GM12878 (cell line): ENCODE measurements around the gene GNPNAT1. TPM values are rescaled to one million over a fixed set of nuclear protein-coding genes. Genes with fewer than 3 reads are reported as not detected.

Experiments used
- ATAC-seq: fragments of 200-7000 bp; cut with Tn5 transposase; 3 replicates; pipeline ENCODE4 v1.9.1; 2020; ENCODE audit warnings: mild to moderate bottlenecking, moderate library complexity
- BruUV-seq: library from RNA; stranded (reverse); fragments of 400-500 nt; replicated peaks from 2 replicates; lab custom pipeline; 2021; lab: Mats Ljungman, UMichigan
- CTCF ChIA-PET: fragments of 300-600 bp; sonication (Branson Sonifier 250); formaldehyde crosslinking; extraction: SDS; loops from one replicate; lab custom pipeline; 2021; ENCODE audit warnings: inconsistent platforms; lab: Yijun Ruan, JAX
- POLR2A ChIA-PET: fragments of 350-600 bp; formaldehyde crosslinking; extraction: SDS; loops from one replicate; lab custom pipeline; 2021; ENCODE audit warnings: inconsistent platforms; lab: Charles Lee
- RAD21 ChIA-PET: fragments of 300-600 bp; sonication (Branson Sonifier 250); formaldehyde crosslinking; loops from one replicate; lab custom pipeline; 2023; ENCODE audit warnings: antibody characterized with exemption; ENCODE audit not compliant: unreplicated experiment; lab: Charles Lee
- SMC1A ChIA-PET: fragments of 300-600 bp; sonication (Branson Sonifier 250); formaldehyde crosslinking; loops from one replicate; lab custom pipeline; 2023; ENCODE audit not compliant: unreplicated experiment, uncharacterized antibody; lab: Charles Lee
- DNase-seq: peaks from one replicate; pipeline ENCODE4 v3.0.0-alpha.2; 2011; ENCODE audit warnings: low read depth, low spot score
- FAIRE-seq: peaks from 3 replicates; lab custom pipeline; 2011; peaks lifted over from hg19 to GRCh38; lab: Jason Lieb, UNC
- H2AFZ ChIP-seq: 2 replicates; pipeline ENCODE4 v1.6.0; 2011; ENCODE audit warnings: low read depth, low read length, control low read depth; ENCODE audit not compliant: control insufficient read depth
- H3K27ac ChIP-seq: 2 replicates; pipeline ENCODE4 v1.5.1; 2011; ENCODE audit warnings: control low read depth; ENCODE audit not compliant: control insufficient read depth, insufficient read depth
- H3K27me3 ChIP-seq, 2 experiments: replicated peaks in 1 of 2; 2 replicates each; pipeline versions ENCODE4 v1.6.0 to v1.6.1; 2011; ENCODE audit warnings: low read length in 1 of 2; ENCODE audit not compliant: control insufficient read depth in 2 of 2, insufficient read depth in 2 of 2
- H3K36me3 ChIP-seq, 2 experiments: 2 replicates each; pipeline ENCODE4 v1.5.1; 2011; ENCODE audit warnings: low read length in 1 of 2; ENCODE audit not compliant: control insufficient read depth in 2 of 2, insufficient read depth in 2 of 2
- H3K4me1 ChIP-seq: 2 replicates; pipeline ENCODE4 v1.6.1; 2011; ENCODE audit warnings: mild to moderate bottlenecking, low read length, moderate library complexity, mixed read lengths; ENCODE audit not compliant: control insufficient read depth, insufficient read depth
- H3K4me2 ChIP-seq: 2 replicates; pipeline ENCODE4 v1.6.0; 2011; ENCODE audit warnings: control low read depth; ENCODE audit not compliant: control insufficient read depth, insufficient read depth
- H3K4me3 ChIP-seq: fragments of 200-600 bp; sonication (generic); 2 replicates; pipeline ENCODE4 v1.5.1; 2016
- H3K79me2 ChIP-seq: 2 replicates; pipeline ENCODE4 v1.6.0; 2011; ENCODE audit warnings: low read length; ENCODE audit not compliant: control insufficient read depth, insufficient read depth
- H3K9ac ChIP-seq: 2 replicates; pipeline ENCODE4 v1.8.0; 2011; ENCODE audit warnings: low read length, control low read depth, mixed read lengths; ENCODE audit not compliant: control insufficient read depth, insufficient read depth
- H3K9me3 ChIP-seq: replicated peaks from 3 replicates; pipeline ENCODE4 v1.5.1; 2011; ENCODE audit warnings: mild to moderate bottlenecking, low read length; ENCODE audit not compliant: control insufficient read depth, insufficient read depth
- H4K20me1 ChIP-seq: 2 replicates; pipeline ENCODE4 v1.6.0; 2011; ENCODE audit not compliant: control insufficient read depth, insufficient read depth
- BCLAF1 ChIP-seq: fragments of 450-650 bp; IDR thresholded peaks from 2 replicates; pipeline ENCODE4 v1.6.1; 2017; ENCODE audit warnings: antibody characterized with exemption, mild to moderate bottlenecking, moderate library complexity
- BRCA1 ChIP-seq: IDR thresholded peaks from 2 replicates; pipeline ENCODE4 v1.6.1; 2011; ENCODE audit warnings: low read depth, low read length, improper control_type of control experiment
- CBX3 ChIP-seq: fragments of 200-600 bp; sonication (generic); IDR thresholded peaks from 2 replicates; pipeline ENCODE4 v1.6.1; 2016; ENCODE audit warnings: low read depth, borderline replicate concordance
- CUX1 ChIP-seq: IDR thresholded peaks from 2 replicates; pipeline ENCODE4 v1.6.1; 2012; ENCODE audit warnings: improper control_type of control experiment, low read depth, low read length; ENCODE audit not compliant: insufficient replicate concordance
- GATAD2B ChIP-seq: fragments of 450-650 bp; conservative IDR thresholded peaks from 2 replicates; pipeline ENCODE4 v1.6.1; 2017; ENCODE audit warnings: low read depth, mild to moderate bottlenecking, moderate library complexity
- HSF1 ChIP-seq: fragments of 150-350 bp; IDR thresholded peaks from 2 replicates; pipeline ENCODE4 v1.6.1; 2014; ENCODE audit warnings: mild to moderate bottlenecking, low read depth, low read length
- MLLT1 ChIP-seq: fragments of 450-650 bp; IDR thresholded peaks from 2 replicates; pipeline ENCODE4 v1.6.1; 2016; ENCODE audit warnings: mild to moderate bottlenecking
- POLR2A ChIP-seq: IDR thresholded peaks from 2 replicates; pipeline ENCODE4 v1.6.1; 2011; ENCODE audit warnings: low read depth, mild to moderate bottlenecking, low read length
- POLR2AphosphoS5 ChIP-seq: IDR thresholded peaks from 2 replicates; pipeline ENCODE4 v1.6.1; 2011; ENCODE audit warnings: mild to moderate bottlenecking, low read length, inconsistent platforms
- SUPT20H ChIP-seq: IDR thresholded peaks from 2 replicates; pipeline ENCODE4 v1.6.1; 2011; ENCODE audit warnings: low read depth, mild to moderate bottlenecking, low read length, moderate library complexity, borderline replicate concordance; ENCODE audit not compliant: control insufficient read depth
- WGBS: methylation state at CpG from one replicate; pipeline ENCODE4 v1.1.6; 2016; ENCODE audit warnings: low lambda C conversion rate; ENCODE audit not compliant: insufficient replicate concordance, insufficient coverage; ENCODE audit errors: missing lambda C conversion rate; 5-methylcytosine and 5-hydroxymethylcytosine counted together
- in situ Hi-C: fragments of 300-500 bp; cut with MboI; formaldehyde crosslinking; loops from 9 replicates; pipeline ENCODE4 v1.14.3; 2018; ENCODE audit warnings: mixed read lengths
- intact Hi-C: fragments of 100-400 bp; cut with micrococcal nuclease; formaldehyde crosslinking; loops from one replicate; pipeline ENCODE4 v1.14.2; 2022; ENCODE audit not compliant: unreplicated experiment
- polyA plus RNA-seq, 11 experiments: library from polyadenylated mRNA; depleted of rRNA in 4 of 11; unstranded in 6 of 11; stranded (reverse) in 5 of 11; fragments of >200 nt; fragmentation: Nextera tagmentation in 4 of 11; fragmentation: Illumina TruSeq in 1 of 11; extraction: Ambion mirVana in 4 of 11; extraction: Trizol in 1 of 11; gene quantifications; 1 replicate in 1 of 11; 2 replicates in 10 of 11; pipeline versions ENCODE4 v1.2.1 to v1.2.3, GENCODE V29; 2011 to 2016; ENCODE audit warnings: inconsistent platforms in 2 of 11, missing spikeins in 2 of 11, low read depth in 1 of 11
- total RNA-seq, 4 experiments: library from RNA; depleted of rRNA in 3 of 4; stranded (reverse); fragments of >200 nt in 3 of 4; fragmentation: Illumina TruSeq in 1 of 4; extraction: Trizol in 1 of 4; gene quantifications; 2 replicates each; pipeline versions ENCODE4 v1.2.1 to v1.2.3, GENCODE V29; 2013 to 2021

GNPNAT1 gene
- total and polyA plus RNA-seq, 10 of the 15 experiments (the other 5 are each of a cell fraction or from before 2014, with no cell fraction given) = 18.9 to 52.6 (median 28.2) TPM

GRCh38 chr14:52806115-52806514, 14.7 kb upstream of the GNPNAT1 start:
- Histone ChIP-seq H3K27me3 (no peaks in the 10 kb centered on the region), H3K4me3 (no peak overlapping the region), H3K9ac (no peak overlapping the region), H3K4me1 (no peaks in the 10 kb centered on the region), H3K4me2 (no peak overlapping the region), H3K79me2 (no peaks in the 10 kb centered on the region), H3K9me3 (no peaks in the 10 kb centered on the region), H3K27ac (no peak overlapping the region), H2AFZ (no peak overlapping the region), H3K36me3 (no peaks in the 10 kb centered on the region), H4K20me1 (no peaks in the 10 kb centered on the region)
- 40% methylated on average over 4 of the region's 4 CpGs for WGBS
- DNase-seq (no peak), ATAC-seq (no peak), FAIRE-seq (no peak)
- ChIA-PET RAD21 (no interaction called here), CTCF (no interaction called here), POLR2A (no interaction called here), SMC1A (no interaction called here)
- intact Hi-C loops = no loop called here
- TF ChIP-seq CBX3 (no peak), HSF1 (no peak), POLR2A (no peak), GATAD2B (no peak), BCLAF1 (no peak), POLR2AphosphoS5 (no peak), CUX1 (no peak), BRCA1 (no peak), MLLT1 (no peak), SUPT20H (no peak)
- in situ Hi-C loops = no loop called here
- BruUV-seq = no TSS peak
